K562 (cell line): ENCODE measurements around the gene MARS1. TPM values are rescaled to one million over a fixed set of nuclear protein-coding genes. Genes with fewer than 3 reads are reported as not detected.

Experiments
- ATAC-seq: fragments of 200-7000 bp; cut with Tn5 transposase; 3 replicates; pipeline ENCODE4 v1.9.1; 2020; ENCODE audit warnings: moderate library complexity
- BruUV-seq: library from RNA; stranded (reverse); fragments of 400-500 nt; replicated peaks from 2 replicates; lab custom pipeline; 2021; lab: Mats Ljungman, UMichigan
- CTCF ChIA-PET: fragments of 300-600 bp; formaldehyde crosslinking; extraction: SDS; loops from one replicate; lab custom pipeline; 2021; ENCODE audit warnings: low intra/inter-chr PET ratio; lab: Yijun Ruan, JAX
- POLR2A ChIA-PET: fragments of 300-600, 350-650 bp; sonication (Branson Sonifier 250); formaldehyde crosslinking; extraction: SDS; loops from one replicate; lab custom pipeline; 2021; ENCODE audit warnings: antibody characterized with exemption, inconsistent platforms; lab: Yijun Ruan, JAX
- DNase-seq, 4 experiments: peaks; one replicate each; pipeline versions ENCODE4 v3.0.0 to v3.0.0-alpha.2; 2011 to 2018; ENCODE audit warnings: low spot score in 3 of 4, mixed read lengths in 3 of 4; ENCODE audit errors: extremely low read depth in 1 of 4
- FAIRE-seq: peaks from 2 replicates; lab custom pipeline; 2011; peaks lifted over from hg19 to GRCh38; lab: Jason Lieb, UNC
- H2AFZ ChIP-seq: 2 replicates; pipeline ENCODE4 v1.6.0; 2011; ENCODE audit warnings: low read depth, low read length, control low read depth, inconsistent platforms
- H3K27ac ChIP-seq: fragments of 200-600 bp; 3 replicates; pipeline ENCODE4 v1.8.0; 2011; ENCODE audit warnings: low read depth, mild to moderate bottlenecking, control low read depth, inconsistent platforms, low read length, moderate library complexity, mixed read lengths; ENCODE audit errors: extremely low read depth
- H3K27me3 ChIP-seq, 2 experiments: fragments of 300-600 bp in 1 of 2; 2 replicates in 1 of 2; 3 replicates in 1 of 2; pipeline versions ENCODE4 v1.6.0 to v1.8.0; 2011; ENCODE audit warnings: inconsistent platforms in 2 of 2, low read length in 2 of 2, mild to moderate bottlenecking in 1 of 2, mixed read lengths in 1 of 2, moderate library complexity in 1 of 2; ENCODE audit not compliant: control insufficient read depth in 2 of 2, insufficient read depth in 2 of 2
- H3K36me3 ChIP-seq: fragments of 300-600 bp; 3 replicates; pipeline ENCODE4 v1.8.0; 2011; ENCODE audit warnings: mild to moderate bottlenecking, low read length, inconsistent platforms; ENCODE audit not compliant: control insufficient read depth, insufficient read depth
- H3K4me1 ChIP-seq, 2 experiments: fragments of 200-600 bp in 1 of 2; replicated peaks in 1 of 2; 2 replicates in 1 of 2; 3 replicates in 1 of 2; pipeline versions ENCODE4 v1.5.1 to v1.8.0; 2011; ENCODE audit warnings: inconsistent platforms in 2 of 2, low read length in 2 of 2, mild to moderate bottlenecking in 1 of 2, mixed read lengths in 1 of 2, moderate library complexity in 1 of 2; ENCODE audit not compliant: control insufficient read depth in 2 of 2, insufficient read depth in 2 of 2
- H3K4me2 ChIP-seq: 2 replicates; pipeline ENCODE4 v1.6.1; 2011; ENCODE audit warnings: low read length, control low read depth, inconsistent platforms, mixed read lengths; ENCODE audit not compliant: insufficient read depth
- H3K4me3 ChIP-seq: fragments of 200-600 bp; sonication (generic), shearing (Covaris generic); 2 replicates; pipeline ENCODE4 v1.5.1; 2016; ENCODE audit warnings: control low read depth, inconsistent platforms
- H3K79me2 ChIP-seq: fragments of 200-600 bp; 3 replicates; pipeline ENCODE4 v1.8.0; 2011; ENCODE audit warnings: low read length, inconsistent platforms; ENCODE audit not compliant: control insufficient read depth, insufficient read depth
- H3K9ac ChIP-seq, 2 experiments: 2 replicates each; pipeline versions ENCODE4 v1.6.0 to v1.6.1; 2011; ENCODE audit warnings: low read depth in 2 of 2, low read length in 2 of 2, control low read depth in 1 of 2, inconsistent platforms in 1 of 2, mild to moderate bottlenecking in 1 of 2, mixed read lengths in 1 of 2; ENCODE audit not compliant: insufficient read depth in 1 of 2
- H3K9me1 ChIP-seq: one replicate; pipeline ENCODE4 v1.6.0; 2011; ENCODE audit warnings: inconsistent platforms, mild to moderate bottlenecking, low read length, moderate library complexity; ENCODE audit not compliant: control insufficient read depth, insufficient read depth
- H3K9me3 ChIP-seq: replicated peaks from 2 replicates; pipeline ENCODE4 v1.5.1; 2011; ENCODE audit warnings: low read depth, low read length, inconsistent platforms; ENCODE audit not compliant: control insufficient read depth, insufficient read depth
- H4K20me1 ChIP-seq: replicated peaks from 2 replicates; pipeline ENCODE4 v1.6.1; 2011; ENCODE audit warnings: low read length, inconsistent platforms, mixed read lengths; ENCODE audit not compliant: control insufficient read depth, insufficient read depth
- ATF1 ChIP-seq, 2 experiments: fragments of 450-650 bp in 1 of 2; IDR thresholded peaks; 2 replicates each; pipeline ENCODE4 v1.6.1; 2016; ENCODE audit warnings: missing compliant biosample characterization in 1 of 2, missing genetic modification characterization in 1 of 2
- CCAR2 ChIP-seq: fragments of 200-400 bp; formaldehyde crosslinking; IDR thresholded peaks from 2 replicates; pipeline ENCODE4 v1.6.1; 2017; ENCODE audit warnings: mild to moderate bottlenecking, low read depth, low read length
- IRF2 ChIP-seq: sonication (generic); formaldehyde crosslinking; IDR thresholded peaks from 2 replicates; pipeline ENCODE4 v1.8.1; 2022; ENCODE audit warnings: mild to moderate bottlenecking, missing genetic modification reagents
- NR1H2 ChIP-seq: sonication (generic); formaldehyde crosslinking; IDR thresholded peaks from 2 replicates; pipeline ENCODE4 v1.4.0; 2020; ENCODE audit warnings: mild to moderate bottlenecking, missing genetic modification reagents
- NRF1 ChIP-seq, 2 experiments: fragments of 450-650 bp; IDR thresholded peaks in 1 of 2; conservative IDR thresholded peaks in 1 of 2; 2 replicates each; pipeline ENCODE4 v1.6.1; 2014; ENCODE audit warnings: mild to moderate bottlenecking in 2 of 2
- POLR2A ChIP-seq: fragments of 450-650 bp; conservative IDR thresholded peaks from 2 replicates; pipeline ENCODE4 v1.6.1; 2016
- POLR2G ChIP-seq: fragments of 200-400 bp; formaldehyde crosslinking; IDR thresholded peaks from 2 replicates; pipeline ENCODE4 v1.6.1; 2017; ENCODE audit warnings: low read depth, mild to moderate bottlenecking, antibody characterized with exemption, low read length, moderate library complexity
- RBFOX2 ChIP-seq: fragments of 200-400 bp; formaldehyde crosslinking; IDR thresholded peaks from 2 replicates; pipeline ENCODE4 v1.6.1; 2017; ENCODE audit warnings: low read depth, mild to moderate bottlenecking, low read length, moderate library complexity
- RFX7 ChIP-seq: fragments of 250-450 bp; sonication (Bioruptor Pico); IDR thresholded peaks from 2 replicates; pipeline ENCODE4 v1.5.1; 2021; ENCODE audit warnings: mild to moderate bottlenecking
- SRSF9 ChIP-seq: fragments of 200-400 bp; formaldehyde crosslinking; IDR thresholded peaks from 2 replicates; pipeline ENCODE4 v1.6.1; 2017; ENCODE audit warnings: low read depth, low read length, borderline replicate concordance
- TEAD1 ChIP-seq, 2 experiments: fragments of 450-650 bp in 1 of 2; sonication (generic) in 1 of 2; formaldehyde crosslinking; IDR thresholded peaks; 2 replicates each; pipeline versions ENCODE4 v1.4.0 to v1.8.0; 2020 to 2022; ENCODE audit warnings: mild to moderate bottlenecking in 2 of 2, missing genetic modification reagents in 1 of 2
- TGIF2 ChIP-seq: sonication (generic); formaldehyde crosslinking; IDR thresholded peaks from 2 replicates; pipeline ENCODE4 v1.8.1; 2022; ENCODE audit warnings: mild to moderate bottlenecking, missing genetic modification reagents, moderate library complexity
- THAP12 ChIP-seq: fragments of 250-450 bp; sonication (Bioruptor Pico); IDR thresholded peaks from 2 replicates; pipeline ENCODE4 v1.9.0; 2021; ENCODE audit warnings: mild to moderate bottlenecking, inconsistent platforms
- USF1 ChIP-seq: sonication (generic); formaldehyde crosslinking; IDR thresholded peaks from 2 replicates; pipeline ENCODE4 v1.9.0; 2022; ENCODE audit warnings: mild to moderate bottlenecking, missing genetic modification reagents
- ZBTB7A ChIP-seq: IDR thresholded peaks from 2 replicates; pipeline ENCODE4 v1.6.1; 2011; ENCODE audit warnings: low read depth, mild to moderate bottlenecking, low read length, moderate library complexity, borderline replicate concordance; ENCODE audit not compliant: control insufficient read depth
- ZNF316 ChIP-seq: fragments of 450-650 bp; IDR thresholded peaks from 2 replicates; pipeline ENCODE4 v1.6.1; 2016
- ZNF347 ChIP-seq: fragments of 450-650 bp; formaldehyde crosslinking; IDR thresholded peaks from 2 replicates; pipeline ENCODE4 v1.4.0; 2020; ENCODE audit warnings: low read depth, mild to moderate bottlenecking, moderate library complexity
- ZNF57 ChIP-seq: fragments of 450-650 bp; formaldehyde crosslinking; IDR thresholded peaks from 2 replicates; pipeline ENCODE4 v1.4.0; 2020; ENCODE audit warnings: mild to moderate bottlenecking, moderate library complexity
- WGBS: fragments of 100-300 bp; shearing (Covaris generic); methylation state at CpG from one replicate; pipeline ENCODE4 v1.1.6; 2016; ENCODE audit warnings: low coverage, mixed read lengths; ENCODE audit not compliant: insufficient coverage; ENCODE audit errors: missing lambda C conversion rate; 5-methylcytosine and 5-hydroxymethylcytosine counted together
- in situ Hi-C: fragments of 300-500 bp; cut with MboI; formaldehyde crosslinking; loops from 4 replicates; pipeline ENCODE4 v1.15.0; 2018; ENCODE audit warnings: inconsistent platforms, mixed read lengths
- intact Hi-C: fragments of 100-400 bp; cut with micrococcal nuclease; formaldehyde crosslinking; loops from 2 replicates; pipeline ENCODE4 v1.14.2; 2022
- polyA plus RNA-seq, 8 experiments: library from polyadenylated mRNA; depleted of rRNA in 4 of 8; stranded (reverse) in 5 of 8; unstranded in 3 of 8; fragments of >200 nt; fragmentation: Nextera tagmentation in 2 of 8; fragmentation: Illumina TruSeq in 1 of 8; extraction: Ambion mirVana in 2 of 8; extraction: Trizol in 1 of 8; gene quantifications; 2 replicates each; pipeline versions ENCODE4 v1.2.1 to v1.2.3, GENCODE V29; 2011 to 2014; ENCODE audit warnings: inconsistent platforms in 1 of 8, missing spikeins in 1 of 8
- total RNA-seq, 7 experiments: library from RNA; depleted of rRNA in 6 of 7; stranded (reverse); fragments of >200 nt in 6 of 7; fragmentation: Illumina TruSeq in 2 of 7; extraction: Trizol in 2 of 7; gene quantifications; 2 replicates each; pipeline versions ENCODE4 v1.2.1 to v1.2.3, GENCODE V29; 2011 to 2021; ENCODE audit warnings: low replicate concordance in 1 of 7

MARS1 gene
- total and polyA plus RNA-seq, 9 of the 15 experiments (the other 6 are each of a cell fraction or from before 2014, with no cell fraction given) = 117 to 382 (median 220) TPM

- Histone ChIP-seq H4K20me1 (no peaks in the 10 kb centered on the region), H3K4me2 (peak overlapping the region; percentile 85), H3K27ac (peak overlapping the region; percentile 46; the same call in 2 of the 3 replicates), H2AFZ (peak overlapping the region; percentile 85), H3K4me3 (peak overlapping the region; percentile 51), H3K36me3 (no peaks in the 10 kb centered on the region), H3K9me3 (no peaks in the 10 kb centered on the region), H3K79me2 (peaks cover 8% of the 10 kb centered on the region; the same call in 2 of the 3 replicates), H3K4me1 (peaks cover 27 to 43% of the 10 kb centered on the region in 2 experiments; a peak in 4 of 5 replicates), H3K9ac (peak overlapping the region; percentile 42 to 90; a peak in 3 of 4 replicates), H3K27me3 (peaks cover 2 to 14% of the 10 kb centered on the region in 2 experiments; a peak in 1 of 5 replicates), H3K9me1 (no peaks in the 10 kb centered on the region)
- CTCF ChIA-PET = interaction anchor here (0.5 to 1.0 kb wide), 2 partner anchors 38 to 122 kb away, joined by 3 read pairs; no protein-coding TSS in a partner anchor
- ATAC-seq (peak; percentile 54), DNase-seq (peak; percentile 78 to 89 (median 84)), FAIRE-seq (no peak)
- in situ Hi-C loops (no loop called here), intact Hi-C loops (no loop called here)
- under 1% methylated on average over 15 of the region's 32 CpGs for WGBS
- POLR2A ChIA-PET = interaction anchor here (0.6 to 2.3 kb wide), 6 partner anchors 8 to 734 kb away, joined by 3 to 13 read pairs (median 4); no protein-coding TSS in a partner anchor
- no TSS peak for BruUV-seq
- TF ChIP-seq ATF1 (CRISPR knock-in tag; IDR thresholded peaks at IDR 0.05) (no peak), ATF1 (tag; IDR thresholded peaks at IDR 0.05) (peak; percentile 34; the same call in 1 of the 2 replicates), POLR2A (no peak), ZNF347 (CRISPR knock-in tag) (no peak), RBFOX2 (0 out of 2 replicates have a peak, but pooled peaks have one; percentile 7), NR1H2 (CRISPR knock-in tag) (no peak), NRF1 (conservative IDR thresholded peaks at IDR 0.05 in 1 of 2, IDR thresholded peaks at IDR 0.05 in 1 of 2) (no peak), TGIF2 (CRISPR knock-in tag) (no peak), ZNF57 (CRISPR knock-in tag) (no peak), RFX7 (no peak), ZNF316 (no peak), POLR2G (peak; percentile 17; the same call in 1 of the 2 replicates), CCAR2 (no peak), IRF2 (CRISPR knock-in tag) (no peak), THAP12 (no peak), SRSF9 (no peak), TEAD1 (CRISPR knock-in tag; IDR thresholded peaks at IDR 0.05) (0 out of 4 replicates have a peak, but pooled peaks of 1 of the 2 experiments have one; percentile 30), USF1 (CRISPR knock-in tag) (no peak), ZBTB7A (no peak; the same call in none of the 2 replicates)
Measured at GRCh38 chr12:57461276-57461916, 26.5 kb upstream of the MARS1 start.
